B cell (primary cell): ENCODE measurements around the gene APOL6. TPM values are rescaled to one million over a fixed set of nuclear protein-coding genes. Genes with fewer than 3 reads are reported as not detected.

Experiments used
- ATAC-seq: fragments of 200-7000 bp; cut with Tn5 transposase; one replicate; pipeline ENCODE4 v1.10.0; 2021; ENCODE audit warnings: low read depth, mild to moderate bottlenecking, moderate number of reproducible peaks, moderate library complexity
- CTCF ChIA-PET: fragments of 350-600 bp; sonication (Branson Sonifier 250); formaldehyde crosslinking; loops from one replicate; lab custom pipeline; 2021; ENCODE audit warnings: antibody characterized with exemption, inconsistent platforms; lab: Charles Lee
- POLR2A ChIA-PET: fragments of 350-600 bp; sonication (Branson Sonifier 250); formaldehyde crosslinking; loops from one replicate; lab custom pipeline; 2021; ENCODE audit warnings: antibody characterized with exemption; lab: Charles Lee
- DNase-seq: peaks from one replicate; pipeline ENCODE4 v3.0.0; 2013
- H2AFZ ChIP-seq: 2 replicates; pipeline ENCODE4 v1.6.1; 2012; ENCODE audit warnings: mild to moderate bottlenecking, low read depth, low read length; ENCODE audit not compliant: insufficient read depth, poor library complexity, severe bottlenecking
- H3K27ac ChIP-seq, 2 donors: 1 replicate in 1 of 2; 2 replicates in 1 of 2; pipeline ENCODE4 v1.5.1; 2012 to 2013; ENCODE audit warnings: low read length in 2 of 2, mild to moderate bottlenecking in 2 of 2, moderate library complexity in 1 of 2
- H3K27me3 ChIP-seq, 4 experiments: fragments of 200-600 bp in 1 of 4; sonication (generic) in 1 of 4; replicated peaks in 1 of 4; 1 replicate in 2 of 4; 2 replicates in 2 of 4; pipeline versions ENCODE4 v1.6.1 to v1.7.0; 2013 to 2016; ENCODE audit warnings: low read length in 3 of 4, mild to moderate bottlenecking in 2 of 4, mixed read lengths in 1 of 4, moderate library complexity in 1 of 4; ENCODE audit not compliant: insufficient read depth in 4 of 4, control insufficient read depth in 3 of 4; ENCODE audit errors: control extremely low read depth in 1 of 4
- H3K36me3 ChIP-seq, 2 experiments: replicated peaks in 1 of 2; 1 replicate in 1 of 2; 2 replicates in 1 of 2; pipeline versions ENCODE4 v1.6.1 to v1.7.1; 2013; ENCODE audit warnings: low read length in 1 of 2; ENCODE audit not compliant: insufficient read depth in 2 of 2, control insufficient read depth in 1 of 2; ENCODE audit errors: control extremely low read depth in 1 of 2, extremely low read depth in 1 of 2
- H3K4me1 ChIP-seq, 2 donors: fragments of 200-600 bp in 1 of 2; sonication (generic) in 1 of 2; 1 replicate in 1 of 2; 2 replicates in 1 of 2; pipeline versions ENCODE4 v1.5.1 to v1.6.1; 2013 to 2017; ENCODE audit warnings: low read length in 2 of 2; ENCODE audit not compliant: control insufficient read depth in 2 of 2, insufficient read depth in 2 of 2
- H3K4me2 ChIP-seq: replicated peaks from 2 replicates; pipeline ENCODE3; 2012; ENCODE audit warnings: mild to moderate bottlenecking, low read depth, low read length; ENCODE audit not compliant: poor library complexity, severe bottlenecking
- H3K4me3 ChIP-seq, 5 experiments: fragments of 200-600 bp in 1 of 5; sonication (generic) in 1 of 5; 1 replicate in 3 of 5; 2 replicates in 2 of 5; pipeline versions ENCODE4 v1.5.1 to v1.7.0; 2011 to 2016; ENCODE audit warnings: low read length in 4 of 5, mild to moderate bottlenecking in 4 of 5, low read depth in 2 of 5, control low read depth in 1 of 5, moderate library complexity in 1 of 5; ENCODE audit not compliant: insufficient read depth in 1 of 5; ENCODE audit errors: control extremely low read depth in 1 of 5, extremely low read depth in 1 of 5
- H3K79me2 ChIP-seq: fragments of 200-600 bp; sonication (generic); one replicate; pipeline ENCODE4 v1.6.0; 2016; ENCODE audit warnings: low read length; ENCODE audit not compliant: control insufficient read depth, insufficient read depth
- H3K9ac ChIP-seq: fragments of 200-600 bp; sonication (generic); 2 replicates; pipeline ENCODE4 v1.6.1; 2017; ENCODE audit warnings: mild to moderate bottlenecking, low read length, moderate library complexity
- H3K9me3 ChIP-seq, 3 donors: one replicate each; pipeline versions ENCODE4 v1.6.1 to v1.7.1; 2013; ENCODE audit warnings: low read length in 2 of 3; ENCODE audit not compliant: control insufficient read depth in 2 of 3, insufficient read depth in 1 of 3; ENCODE audit errors: control extremely low read depth in 1 of 3
- H4K20me1 ChIP-seq: 2 replicates; pipeline ENCODE4 v1.6.0; 2012; ENCODE audit warnings: mild to moderate bottlenecking, low read length; ENCODE audit not compliant: insufficient read depth, control insufficient read depth, poor library complexity, severe bottlenecking
- H3K27ac Mint-ChIP-seq: one replicate; pipeline ENCODE4 v1.8.0; 2021; ENCODE audit warnings: mixed read lengths
- H3K27me3 Mint-ChIP-seq: one replicate; pipeline ENCODE4 v1.8.0; 2021; ENCODE audit warnings: mixed read lengths
- H3K4me1 Mint-ChIP-seq: one replicate; pipeline ENCODE4 v1.8.0; 2021; ENCODE audit warnings: mixed read lengths
- H3K4me3 Mint-ChIP-seq: one replicate; pipeline ENCODE4 v1.8.0; 2021; ENCODE audit warnings: mixed read lengths
- H3K9me3 Mint-ChIP-seq: one replicate; pipeline ENCODE4 v1.8.0; 2022; ENCODE audit warnings: mixed read lengths; ENCODE audit not compliant: insufficient read depth
- CTCF ChIP-seq: fragments of 200-600 bp; IDR thresholded peaks from one replicate; pipeline ENCODE4 v1.8.0; 2022; ENCODE audit warnings: antibody characterized with exemption, mild to moderate bottlenecking
- EZH2 ChIP-seq: IDR thresholded peaks from 2 replicates; pipeline ENCODE4 v1.6.1; 2012; ENCODE audit warnings: borderline replicate concordance, low read depth, mild to moderate bottlenecking, moderate library complexity, low read length; ENCODE audit not compliant: insufficient read depth, poor library complexity, severe bottlenecking
- WGBS: methylation state at CpG from one replicate; pipeline ENCODE4 v1.1.5; 2013; ENCODE audit warnings: missing lambda C conversion rate; ENCODE audit not compliant: insufficient coverage; 5-methylcytosine and 5-hydroxymethylcytosine counted together
- intact Hi-C: fragments of 100-400 bp; cut with micrococcal nuclease; formaldehyde crosslinking; loops from one replicate; pipeline ENCODE4 v1.10.0; 2022
- polyA plus RNA-seq: library from polyadenylated mRNA; depleted of rRNA; stranded (reverse); fragments of >200 nt; gene quantifications from 2 replicates; pipeline ENCODE4 v1.2.3, GENCODE V29; 2012
- total RNA-seq, 2 donors: library from RNA; stranded (reverse); fragments of 120-200 nt in 1 of 2; gene quantifications; 1 replicate in 1 of 2; 2 replicates in 1 of 2; pipeline versions ENCODE4 v1.2.3 to v1.2.4, GENCODE V29; 2013 to 2022

Gene APOL6
- total and polyA plus RNA-seq, 2 donors (not counting 1 experiment from before 2014, with no cell fraction given): 2.3 to 7.0 TPM

- intact Hi-C loops: loop anchor here (5.0 kb wide), 1 partner anchor 503 kb away; no protein-coding TSS in a partner anchor
- TF ChIP-seq CTCF (no peak), EZH2 (no peak)
These were observed 28.7 kb upstream of the APOL6 start for GRCh38 chr22:35619336-35620094.

More at GRCh38 chr22:35619336-35620094, 28.7 kb upstream of the APOL6 start:
- no peak for ATAC-seq
- Histone ChIP-seq H3K36me3 (no peaks in the 10 kb centered on the region), H3K4me2 (no peak overlapping the region), H3K9ac (no peak overlapping the region), H2AFZ (no peak overlapping the region), H4K20me1 (no peaks in the 10 kb centered on the region), H3K4me3 (no peak overlapping the region), H3K9me3 (no peaks in the 10 kb centered on the region), H3K4me1 (no peaks in the 10 kb centered on the region), H3K27me3 (peaks cover 0 to 7% (median 2%) of the 10 kb centered on the region in 4 experiments), H3K27ac (no peak overlapping the region), H3K79me2 (no peaks in the 10 kb centered on the region)
- DNase-seq: no peak
- Mint-ChIP-seq H3K27me3 (peaks cover 10% of the 10 kb centered on the region), H3K4me1 (peaks cover 2% of the 10 kb centered on the region), H3K9me3 (no peaks in the 10 kb centered on the region), H3K4me3 (no peak overlapping the region), H3K27ac (no peak overlapping the region)
- CTCF ChIA-PET: interaction anchor here (1.1 to 3.3 kb wide), 2 partner anchors 8 to 11 kb away, joined by 3 to 18 read pairs; no protein-coding TSS in a partner anchor
- POLR2A ChIA-PET: no interaction called here
- 98% methylated on average over 11 of the region's 13 CpGs for WGBS
